ENCODE data around the gene GALNT2. TPM values are rescaled to one million over a fixed set of nuclear protein-coding genes. Genes with fewer than 3 reads are reported as not detected.

Gene GALNT2
- total and polyA plus RNA-seq, 9 of the 15 experiments (the other 6 are each of a cell fraction or from before 2014, with no cell fraction given): 1.6 to 106 (median 51.9) TPM

DNA sequence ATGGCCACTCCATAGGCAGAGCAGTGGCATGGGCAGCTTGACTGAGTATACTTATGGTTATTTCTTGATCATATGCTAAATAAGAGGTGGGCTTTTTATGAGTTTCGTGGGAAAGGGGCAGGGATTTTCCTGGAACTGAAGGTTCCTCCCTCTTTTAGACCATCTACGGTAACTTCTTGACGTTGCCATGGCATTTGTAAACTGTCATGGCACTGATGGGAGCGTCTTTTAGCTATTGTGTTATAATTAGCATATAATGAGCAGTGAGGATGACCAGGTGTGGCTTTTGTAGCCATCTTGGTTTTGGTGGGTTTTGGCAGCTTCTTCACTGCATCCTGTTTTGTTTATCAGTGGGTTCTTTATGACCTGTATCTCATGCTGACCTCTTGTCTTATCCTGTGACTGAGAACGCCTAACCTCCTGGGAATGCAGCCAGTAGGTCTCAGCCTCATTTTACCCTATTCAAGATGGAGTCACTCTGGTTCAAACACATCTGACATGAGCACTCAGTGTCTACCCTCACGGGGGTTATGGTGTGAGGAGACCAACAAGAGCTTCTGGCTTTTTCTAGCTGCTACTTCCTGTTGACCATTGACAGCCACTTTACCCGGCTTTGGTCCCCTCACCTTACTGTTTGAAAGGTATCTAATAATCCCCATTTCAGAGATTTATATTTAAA, 71.7 kb downstream of the GALNT2 start (continued):
- no peak for TF ChIP-seq CREB1 (IDR thresholded peaks at IDR 0.05)
- no peak for TF ChIP-seq CREB1 (CRISPR knock-in tag; IDR thresholded peaks at IDR 0.05)
- TF ChIP-seq GTF2A2 (tag; IDR thresholded peaks at IDR 0.05): peak; percentile 94
- no peak for TF ChIP-seq MCM2 (IDR thresholded peaks at IDR 0.05; ENCODE audit: low read depth)
- no peak for TF ChIP-seq MTA3 (IDR thresholded peaks at IDR 0.05; ENCODE audit: borderline replicate concordance)
- peak; percentile 69; the same call in 1 of the 2 replicates for TF ChIP-seq THAP7 (CRISPR knock-in tag; IDR thresholded peaks at IDR 0.05)
- TF ChIP-seq TSHZ1 (CRISPR knock-in tag; IDR thresholded peaks at IDR 0.05): peak; percentile 95
- TF ChIP-seq COPS2 (conservative IDR thresholded peaks at IDR 0.05): no peak
- peak; percentile 83 for TF ChIP-seq ELF4 (CRISPR knock-in tag; IDR thresholded peaks at IDR 0.05)
- TF ChIP-seq TARDBP (IDR thresholded peaks at IDR 0.05): no peak
- TF ChIP-seq, protein P1, sequence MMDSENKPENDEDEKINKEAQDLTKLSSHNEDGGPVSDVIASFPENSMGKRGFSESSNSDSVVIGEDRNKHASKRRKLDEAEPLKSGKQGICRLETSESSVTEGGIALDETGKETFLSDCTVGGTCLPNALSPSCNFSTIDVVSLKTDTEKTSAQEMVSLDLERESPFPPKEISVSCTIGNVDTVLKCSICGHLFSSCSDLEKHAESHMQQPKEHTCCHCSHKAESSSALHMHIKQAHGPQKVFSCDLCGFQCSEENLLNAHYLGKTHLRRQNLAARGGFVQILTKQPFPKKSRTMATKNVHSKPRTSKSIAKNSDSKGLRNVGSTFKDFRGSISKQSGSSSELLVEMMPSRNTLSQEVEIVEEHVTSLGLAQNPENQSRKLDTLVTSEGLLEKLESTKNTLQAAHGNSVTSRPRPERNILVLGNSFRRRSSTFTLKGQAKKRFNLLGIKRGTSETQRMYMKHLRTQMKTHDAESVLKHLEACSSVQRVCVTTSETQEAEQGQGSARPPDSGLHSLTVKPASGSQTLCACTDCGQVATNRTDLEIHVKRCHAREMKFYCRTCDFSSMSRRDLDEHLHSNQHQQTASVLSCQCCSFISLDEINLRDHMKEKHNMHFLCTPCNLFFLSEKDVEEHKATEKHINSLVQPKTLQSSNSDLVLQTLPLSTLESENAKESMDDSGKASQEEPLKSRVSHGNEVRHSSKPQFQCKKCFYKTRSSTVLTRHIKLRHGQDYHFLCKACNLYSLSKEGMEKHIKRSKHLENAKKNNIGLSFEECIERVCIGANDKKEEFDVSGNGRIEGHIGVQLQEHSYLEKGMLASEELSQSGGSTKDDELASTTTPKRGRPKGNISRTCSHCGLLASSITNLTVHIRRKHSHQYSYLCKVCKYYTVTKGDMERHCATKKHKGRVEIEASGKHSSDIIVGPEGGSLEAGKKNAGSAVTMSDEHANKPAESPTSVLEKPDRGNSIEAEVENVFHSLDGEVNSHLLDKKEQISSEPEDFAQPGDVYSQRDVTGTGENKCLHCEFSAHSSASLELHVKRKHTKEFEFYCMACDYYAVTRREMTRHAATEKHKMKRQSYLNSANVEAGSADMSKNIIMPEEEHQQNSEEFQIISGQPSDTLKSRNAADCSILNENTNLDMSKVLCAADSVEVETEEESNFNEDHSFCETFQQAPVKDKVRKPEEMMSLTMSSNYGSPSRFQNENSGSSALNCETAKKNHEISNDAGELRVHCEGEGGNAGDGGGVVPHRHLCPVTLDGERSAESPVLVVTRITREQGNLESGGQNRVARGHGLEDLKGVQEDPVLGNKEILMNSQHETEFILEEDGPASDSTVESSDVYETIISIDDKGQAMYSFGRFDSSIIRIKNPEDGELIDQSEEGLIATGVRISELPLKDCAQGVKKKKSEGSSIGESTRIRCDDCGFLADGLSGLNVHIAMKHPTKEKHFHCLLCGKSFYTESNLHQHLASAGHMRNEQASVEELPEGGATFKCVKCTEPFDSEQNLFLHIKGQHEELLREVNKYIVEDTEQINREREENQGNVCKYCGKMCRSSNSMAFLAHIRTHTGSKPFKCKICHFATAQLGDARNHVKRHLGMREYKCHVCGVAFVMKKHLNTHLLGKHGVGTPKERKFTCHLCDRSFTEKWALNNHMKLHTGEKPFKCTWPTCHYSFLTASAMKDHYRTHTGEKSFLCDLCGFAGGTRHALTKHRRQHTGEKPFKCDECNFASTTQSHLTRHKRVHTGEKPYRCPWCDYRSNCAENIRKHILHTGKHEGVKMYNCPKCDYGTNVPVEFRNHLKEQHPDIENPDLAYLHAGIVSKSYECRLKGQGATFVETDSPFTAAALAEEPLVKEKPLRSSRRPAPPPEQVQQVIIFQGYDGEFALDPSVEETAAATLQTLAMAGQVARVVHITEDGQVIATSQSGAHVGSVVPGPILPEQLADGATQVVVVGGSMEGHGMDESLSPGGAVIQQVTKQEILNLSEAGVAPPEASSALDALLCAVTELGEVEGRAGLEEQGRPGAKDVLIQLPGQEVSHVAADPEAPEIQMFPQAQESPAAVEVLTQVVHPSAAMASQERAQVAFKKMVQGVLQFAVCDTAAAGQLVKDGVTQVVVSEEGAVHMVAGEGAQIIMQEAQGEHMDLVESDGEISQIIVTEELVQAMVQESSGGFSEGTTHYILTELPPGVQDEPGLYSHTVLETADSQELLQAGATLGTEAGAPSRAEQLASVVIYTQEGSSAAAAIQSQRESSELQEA (IDR thresholded peaks at IDR 0.05; ENCODE audit: low read depth): no peak
- TF ChIP-seq PHB2 (IDR thresholded peaks at IDR 0.05; ENCODE audit: low read depth): no peak
- TF ChIP-seq FUS (optimal IDR thresholded peaks at IDR 0.05; ENCODE audit: low read depth, low read length): no peak
- peak; percentile 81 for TF ChIP-seq ZNF444 (CRISPR knock-in tag; IDR thresholded peaks at IDR 0.05)
- TF ChIP-seq PURB (CRISPR knock-in tag; IDR thresholded peaks at IDR 0.05; ENCODE audit: low read depth): no peak
- no peak for TF ChIP-seq SRSF7 (optimal IDR thresholded peaks at IDR 0.05; ENCODE audit: low read depth, low read length)

Measured in K562 (cell line).